NCI-H69 (cell line): Measurements from ENCODE around the gene PRDM10.

Experiments
- DNase-seq: peaks from one replicate; lab custom pipeline; 2025; lab: John Stamatoyannopoulos, UW

Gene PRDM10

DNA sequence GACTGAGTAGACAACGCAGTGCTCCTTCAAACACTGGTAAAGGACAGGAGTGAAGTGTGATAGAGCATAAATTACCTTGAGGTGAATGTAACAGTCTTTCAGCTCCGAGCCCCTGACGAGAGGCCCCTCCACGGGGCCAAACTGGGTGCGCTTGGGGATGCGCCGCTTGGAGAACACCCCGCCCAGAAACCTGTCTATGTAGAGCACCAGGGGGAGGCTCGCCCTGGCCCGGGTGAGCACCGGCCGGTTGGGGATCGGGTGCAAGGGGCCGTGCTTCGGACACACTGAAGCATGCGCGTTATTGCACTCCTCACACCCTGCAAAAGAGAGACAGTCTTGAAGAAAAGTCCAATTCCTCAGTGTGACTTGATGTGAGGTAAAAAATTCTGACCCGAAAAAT, 57.9 kb downstream of the PRDM10 start:
- DNase-seq: no peak

DNA sequence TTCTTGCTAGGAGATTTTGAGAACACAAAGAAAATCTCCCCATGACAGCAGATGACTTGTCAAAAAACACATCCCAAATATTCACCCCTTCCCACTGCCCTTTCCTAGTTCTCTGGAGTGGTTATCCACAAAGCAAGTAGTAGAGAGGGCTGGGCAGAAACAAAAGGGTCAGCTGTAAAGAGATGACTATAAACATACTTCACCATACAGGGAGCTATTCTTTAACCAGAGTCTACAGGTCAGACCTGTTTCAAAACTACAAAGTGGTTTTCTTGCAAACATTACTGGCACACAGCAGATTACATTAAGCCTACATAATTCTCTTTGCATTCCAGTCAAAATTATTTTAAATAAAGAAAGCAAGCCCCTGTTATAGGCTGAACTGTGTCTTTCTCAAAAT, 59.6 kb downstream of the PRDM10 start:
- DNase-seq: no peak

DNA sequence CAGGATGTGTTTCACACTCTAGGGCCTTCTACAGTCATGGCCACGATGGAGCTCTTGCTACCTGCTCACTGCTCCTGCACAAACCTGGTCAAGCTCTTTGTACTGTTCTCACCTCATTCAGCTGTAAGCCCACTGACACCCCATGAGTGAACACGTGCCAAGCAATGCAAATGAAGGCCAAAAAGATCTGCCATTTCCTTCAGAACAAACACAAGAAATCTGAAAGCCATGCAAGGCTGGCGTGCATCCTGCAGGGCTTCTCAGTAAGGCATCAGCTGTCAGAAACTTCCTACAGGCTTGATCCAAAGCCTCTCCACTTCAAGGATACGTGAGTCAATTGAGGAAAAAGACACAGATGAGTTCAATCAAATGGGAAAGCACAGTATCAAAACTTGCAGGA, 63.1 kb downstream of the PRDM10 start:
- no peak for DNase-seq

DNA sequence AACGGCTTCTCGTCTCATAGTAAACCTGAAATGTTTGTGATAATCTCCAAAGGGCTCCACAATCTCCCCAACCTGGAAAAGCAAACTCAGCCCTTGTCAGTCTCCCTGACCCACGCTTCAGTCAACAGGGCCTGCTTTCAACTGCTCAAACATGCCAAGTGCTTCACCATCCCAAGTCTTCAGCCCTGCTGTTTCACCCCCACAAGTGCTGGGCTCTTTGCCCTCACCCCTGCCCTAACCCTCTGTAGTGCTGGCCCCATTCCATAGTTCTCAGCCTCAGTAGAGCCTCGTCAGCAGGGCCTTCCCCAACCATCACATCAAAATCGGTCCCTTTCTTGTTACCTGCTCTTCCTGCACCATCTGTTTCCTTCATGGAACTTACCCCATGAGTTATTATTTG, 63.9 kb downstream of the PRDM10 start:
- DNase-seq: peak; percentile 11

DNA sequence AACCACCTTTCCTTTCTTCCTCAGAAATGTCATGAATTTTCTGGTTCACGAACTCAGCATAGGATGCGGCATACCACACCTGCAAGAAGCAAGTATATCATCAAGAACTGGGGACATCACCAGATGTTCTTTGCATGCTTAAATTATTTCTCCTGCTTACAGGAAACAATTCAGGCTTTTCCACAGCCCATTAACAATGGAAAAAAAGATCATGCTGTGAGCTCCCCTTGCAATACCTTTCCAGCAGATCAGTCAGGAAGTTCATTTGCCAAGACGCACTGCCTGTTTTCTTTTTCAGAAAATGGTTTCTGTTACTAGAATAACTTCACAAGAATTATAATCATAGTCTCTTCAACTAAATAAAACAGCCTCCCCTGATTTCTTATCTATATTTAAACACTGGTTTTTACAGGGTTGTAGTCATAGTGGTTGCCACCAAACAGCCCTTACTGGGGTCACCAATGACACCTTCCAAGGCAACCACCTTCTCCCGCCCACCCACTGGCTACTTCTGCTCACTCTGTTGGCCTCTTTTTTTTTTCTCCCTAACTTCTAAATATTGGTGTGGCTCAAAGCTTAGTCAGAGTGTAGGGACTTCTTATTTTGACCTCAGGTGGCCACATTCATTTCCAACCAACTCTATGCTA, 64.9 kb downstream of the PRDM10 start:
- DNase-seq: peak; percentile 92

DNA sequence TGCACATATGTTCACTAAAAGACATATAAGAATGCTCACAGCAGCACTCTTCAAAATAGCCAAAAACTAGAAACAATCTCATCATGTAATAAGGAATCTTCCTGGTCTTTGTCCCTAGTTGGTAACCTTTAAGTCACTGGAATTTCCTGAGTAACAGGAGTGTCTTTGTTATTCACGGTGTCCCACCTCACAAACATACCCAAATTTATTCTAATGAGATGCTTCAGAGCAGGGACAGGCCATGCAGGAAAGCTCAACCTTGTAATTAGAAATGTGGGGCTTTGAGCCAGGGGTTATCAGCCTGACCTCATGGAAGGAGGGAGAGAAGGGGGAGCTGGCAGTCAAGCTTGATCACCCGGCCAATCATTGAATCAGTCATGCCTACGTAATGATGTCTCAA, 66.9 kb downstream of the PRDM10 start:
- no peak for DNase-seq

DNA sequence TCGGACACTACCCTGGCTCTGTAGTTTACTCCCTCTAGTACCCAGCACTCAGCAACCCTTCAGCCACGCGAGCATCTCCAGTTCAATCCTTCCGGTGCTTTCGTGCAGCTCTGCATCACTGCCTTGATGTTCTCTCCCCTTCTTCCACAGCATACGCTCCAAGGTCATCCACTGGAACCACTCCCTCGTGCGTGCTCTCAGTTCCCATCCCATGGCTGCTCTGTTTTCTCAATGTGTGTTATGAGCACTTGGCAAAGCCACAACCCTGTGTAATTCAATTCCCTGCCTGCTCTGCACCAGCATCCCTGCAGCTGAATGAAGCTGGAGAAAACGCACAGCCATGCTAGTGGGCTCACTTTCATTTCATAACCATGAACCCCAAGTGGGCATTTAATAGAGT, 68.7 kb downstream of the PRDM10 start:
- no peak for DNase-seq

DNA sequence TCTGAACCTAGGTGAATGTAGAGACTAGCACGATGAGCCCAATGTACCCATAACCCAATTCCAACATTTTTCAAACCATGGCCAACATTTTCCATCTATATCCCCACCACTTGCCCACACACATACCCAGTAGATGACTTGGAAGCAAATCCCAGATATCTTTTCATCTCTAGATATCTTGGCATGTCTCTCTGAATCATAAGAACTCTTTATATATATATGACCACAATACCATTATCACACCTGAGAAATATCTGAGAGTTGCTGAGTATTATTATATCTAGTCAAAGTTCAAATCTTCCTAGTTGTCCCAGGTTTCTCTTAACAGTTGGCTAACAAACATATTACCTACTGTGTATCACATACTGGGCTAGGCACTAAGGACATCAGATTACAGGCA, 69.4 kb downstream of the PRDM10 start:
- DNase-seq: no peak

DNA sequence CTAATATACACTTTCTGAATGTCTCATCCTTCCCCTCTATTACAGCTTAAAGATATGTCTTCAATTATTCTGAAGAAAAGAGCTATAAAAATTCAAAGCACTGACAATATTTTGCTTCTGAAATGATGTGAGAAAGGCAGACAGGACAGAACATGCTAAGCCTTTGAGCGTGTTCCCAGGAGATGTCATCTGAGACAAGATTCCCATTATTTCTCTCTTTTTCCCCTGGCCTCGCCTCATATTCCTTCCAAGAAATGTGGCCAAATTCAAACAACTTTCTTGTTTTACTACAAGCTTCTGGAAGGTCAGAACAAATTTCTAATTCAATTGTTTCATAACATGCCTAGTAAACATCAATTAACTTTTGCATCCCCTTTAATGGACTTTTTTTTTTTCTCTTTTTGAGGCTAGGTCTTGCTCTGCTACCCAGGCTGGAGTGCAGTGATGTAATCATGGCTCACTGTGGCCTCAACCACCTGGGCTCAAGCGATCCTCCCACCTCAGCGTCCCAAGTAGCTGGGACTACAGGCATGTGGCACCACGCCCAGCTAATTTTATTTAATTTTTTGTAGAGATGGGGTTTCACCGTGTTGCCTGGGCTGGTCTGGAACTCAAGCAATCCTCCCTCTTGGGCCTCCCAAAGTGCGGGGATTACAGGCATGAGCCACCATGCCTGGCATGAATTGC, 70.1 kb downstream of the PRDM10 start:
- peak; percentile 12 for DNase-seq

DNA sequence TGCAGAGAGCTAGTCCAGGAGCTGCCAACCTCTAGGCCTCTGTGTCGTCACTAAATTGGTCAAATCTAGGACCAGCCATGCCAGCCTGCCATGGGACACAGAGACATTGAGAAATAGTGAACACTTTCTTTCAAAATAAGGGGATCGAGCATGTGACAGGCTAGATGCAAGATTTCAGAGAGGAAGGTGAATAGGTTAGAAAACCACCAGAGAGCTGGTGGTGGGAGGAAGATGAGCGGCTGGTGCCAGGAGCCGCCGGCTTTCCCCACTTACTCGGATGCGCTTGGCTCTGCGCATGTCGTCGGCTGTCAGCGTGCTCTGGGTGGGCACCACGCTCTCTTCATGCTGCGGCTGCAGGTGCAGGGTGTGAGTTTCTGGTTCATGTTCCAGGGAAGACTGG, 71.9 kb downstream of the PRDM10 start:
- DNase-seq: no peak

DNA sequence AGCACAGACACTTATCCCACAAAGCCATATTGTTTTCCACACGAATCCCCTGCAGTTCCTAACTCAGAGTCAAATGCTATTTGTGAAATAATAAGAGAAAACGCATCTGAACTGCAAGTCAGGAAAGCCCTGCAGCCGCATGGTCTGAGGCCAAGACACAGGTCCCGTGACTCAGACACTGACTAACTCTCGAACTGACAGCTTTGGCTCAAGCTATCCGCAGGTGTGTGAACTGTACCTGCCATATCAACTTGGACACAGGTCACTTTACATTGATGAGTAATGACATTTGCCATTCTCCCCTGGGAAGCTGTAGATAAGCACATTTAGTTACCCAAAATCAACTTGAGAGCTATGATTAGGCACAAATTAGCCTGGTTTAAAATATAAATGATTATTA, 72.3 kb downstream of the PRDM10 start:
- DNase-seq: no peak

DNA sequence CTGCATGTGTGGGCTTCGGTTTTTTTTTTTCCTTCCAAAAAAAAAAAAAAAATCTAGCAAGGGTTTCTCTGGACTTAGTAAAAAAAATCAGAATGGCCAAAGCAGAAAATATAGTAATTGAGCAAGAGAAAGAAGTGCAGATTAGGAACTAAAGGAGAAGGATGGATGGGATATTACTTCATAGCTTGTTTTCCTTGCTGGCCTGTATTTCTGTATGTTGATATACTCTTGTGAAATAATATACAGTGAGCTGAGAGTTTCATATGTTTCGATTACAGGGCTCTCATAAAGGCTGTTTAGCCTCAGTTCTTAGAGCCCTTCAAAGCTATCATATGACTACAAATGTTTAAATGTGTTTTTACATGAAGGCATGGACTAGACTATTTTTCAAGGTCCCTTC, 72.9 kb downstream of the PRDM10 start:
- no peak for DNase-seq

DNA sequence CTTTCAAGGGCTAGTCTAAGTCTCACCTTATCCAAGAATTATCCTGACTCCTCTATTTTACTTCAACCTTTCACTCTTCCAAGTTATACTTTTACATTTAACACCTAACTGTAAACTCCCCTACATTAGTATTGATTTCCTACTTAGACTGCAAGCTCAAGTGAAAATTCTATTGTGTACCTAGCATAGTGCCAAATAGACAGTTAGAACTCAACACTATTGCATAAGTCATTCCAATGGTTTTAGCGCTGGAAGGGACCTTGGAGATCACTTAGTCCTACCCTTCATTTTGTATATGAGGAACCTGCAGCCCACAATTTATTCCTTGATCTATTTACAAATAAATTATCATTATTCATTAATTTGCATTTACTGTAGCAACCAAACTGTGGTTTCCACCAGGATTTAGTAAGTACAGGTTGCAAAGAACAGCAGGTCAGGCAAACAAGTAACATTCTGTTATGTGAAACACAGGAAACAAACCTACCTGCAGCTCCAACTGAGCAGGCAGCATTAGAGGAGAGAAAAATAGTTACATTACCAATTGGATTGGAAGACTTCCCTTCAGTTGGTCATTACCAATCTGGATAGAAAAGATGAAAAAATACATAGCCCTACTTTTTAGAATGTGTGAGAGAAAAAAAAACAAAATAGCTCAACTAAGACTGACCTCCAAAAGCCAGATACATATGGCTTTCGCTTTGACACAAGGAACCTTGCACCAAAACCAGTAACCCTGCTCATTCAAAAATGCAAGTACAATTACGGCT, 73.5 kb downstream of the PRDM10 start:
- no peak for DNase-seq

DNA sequence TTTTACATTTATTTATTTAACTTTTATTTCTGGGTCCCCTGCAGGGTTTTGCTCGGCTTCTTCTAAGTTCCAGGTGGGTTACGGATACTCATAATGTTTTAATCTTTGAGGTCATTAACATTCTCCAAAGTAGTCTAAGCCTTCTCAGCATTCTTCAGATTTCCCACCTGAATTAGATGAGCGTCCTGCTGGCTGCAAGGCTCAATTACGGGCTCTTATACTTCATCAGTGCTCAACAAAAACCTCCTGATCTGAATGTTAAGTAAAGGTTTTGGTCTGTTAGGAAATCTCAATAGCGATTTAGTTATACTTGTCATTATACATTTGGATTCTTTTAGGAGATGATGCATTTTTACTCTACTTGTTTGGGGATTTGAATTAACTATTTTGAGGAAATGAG, 80.0 kb downstream of the PRDM10 start:
- DNase-seq: no peak

DNA sequence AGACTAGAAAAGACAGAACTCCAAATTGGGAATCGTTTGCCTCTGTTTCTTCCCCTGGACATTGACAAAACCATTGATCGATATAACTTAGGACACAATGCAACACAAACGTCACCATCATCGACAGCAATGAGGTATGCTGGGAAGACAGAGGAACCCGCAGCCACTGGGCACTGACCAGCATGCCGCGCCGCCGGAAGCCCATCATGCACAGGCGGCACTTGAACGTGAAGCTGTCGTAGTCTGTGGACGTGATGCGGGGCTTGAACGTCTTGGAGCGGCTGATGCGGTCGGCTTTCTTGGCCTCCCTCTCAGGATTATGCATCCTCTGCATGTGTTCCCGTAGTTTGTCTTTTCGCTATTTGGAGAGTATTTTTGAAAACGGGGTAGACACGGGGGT, 84.3 kb downstream of the PRDM10 start:
- DNase-seq: no peak

DNA sequence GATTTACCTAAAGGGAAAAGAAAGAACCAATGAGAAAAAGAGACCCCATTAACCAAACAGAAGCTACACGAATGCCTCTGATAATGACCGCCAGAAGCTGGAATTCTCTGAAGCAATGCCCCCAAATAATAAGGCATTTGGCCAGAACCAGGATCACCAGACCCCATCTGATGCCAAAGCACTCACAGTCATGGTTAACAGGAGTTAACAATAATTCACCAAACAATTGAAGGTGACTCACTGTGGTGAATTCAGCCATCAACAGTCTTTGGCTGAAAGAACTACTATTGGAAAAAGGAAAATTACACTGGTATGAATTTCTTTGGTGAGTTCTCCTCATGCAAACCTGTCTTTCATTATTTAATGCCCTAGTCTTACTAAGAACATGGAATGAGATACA, 85.4 kb downstream of the PRDM10 start:
- DNase-seq: no peak

DNA sequence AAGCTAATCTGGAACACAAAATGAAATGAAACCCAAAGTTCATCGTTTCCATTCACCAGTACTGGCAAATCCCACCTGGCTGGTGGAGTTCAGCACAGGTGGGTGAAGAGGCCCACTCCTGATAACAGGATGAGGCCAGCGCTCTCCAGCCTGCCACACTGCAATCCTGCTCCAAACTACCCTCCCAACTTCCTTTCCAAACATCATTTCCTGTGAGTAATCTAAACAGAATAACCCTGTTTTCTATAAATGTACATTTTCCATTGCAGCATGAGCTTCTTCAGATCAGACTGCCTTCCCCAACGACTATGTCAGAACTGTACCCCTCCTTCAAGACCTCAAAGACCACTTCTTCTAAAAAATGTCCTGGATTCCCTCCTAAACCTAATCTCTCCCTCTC, 91.3 kb downstream of the PRDM10 start:
- no peak for DNase-seq

DNA sequence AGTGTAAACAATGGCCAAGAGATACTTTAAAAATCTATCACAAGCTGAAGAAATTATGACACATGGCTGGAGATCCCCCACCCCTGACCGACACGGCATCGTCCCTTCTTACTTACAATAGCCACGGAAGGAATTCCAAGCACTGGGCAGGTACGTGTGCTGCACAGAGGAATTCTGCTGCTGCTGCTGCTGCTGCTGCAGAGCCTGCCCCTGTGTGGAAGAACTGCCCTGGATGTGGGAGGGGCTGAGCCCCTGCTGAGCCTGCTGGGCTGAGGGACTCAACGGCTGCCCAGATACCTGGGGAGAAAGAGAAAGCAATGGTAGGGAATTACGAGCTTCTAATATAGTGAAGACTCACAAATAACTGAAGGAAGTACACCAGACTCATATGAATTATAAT, 92.3 kb downstream of the PRDM10 start:
- no peak for DNase-seq

DNA sequence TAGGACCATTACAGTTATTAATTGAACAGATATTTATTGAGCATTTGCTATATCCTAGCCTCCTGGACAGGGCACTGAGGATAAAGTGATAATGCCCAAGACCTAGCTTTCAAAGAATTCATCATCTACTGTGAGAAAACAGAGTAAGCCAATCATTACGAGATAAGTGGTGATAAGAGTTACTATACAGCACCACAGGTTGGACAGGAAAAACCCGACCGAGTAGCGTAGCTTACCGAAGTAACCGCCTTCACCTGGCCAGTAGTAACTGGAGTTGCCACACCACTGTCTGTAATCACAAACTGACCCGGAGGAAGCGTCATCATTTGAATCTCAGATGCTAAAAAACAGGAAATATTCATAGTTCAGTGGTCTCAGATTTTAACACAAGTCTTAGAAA, 97.2 kb downstream of the PRDM10 start:
- DNase-seq: no peak

DNA sequence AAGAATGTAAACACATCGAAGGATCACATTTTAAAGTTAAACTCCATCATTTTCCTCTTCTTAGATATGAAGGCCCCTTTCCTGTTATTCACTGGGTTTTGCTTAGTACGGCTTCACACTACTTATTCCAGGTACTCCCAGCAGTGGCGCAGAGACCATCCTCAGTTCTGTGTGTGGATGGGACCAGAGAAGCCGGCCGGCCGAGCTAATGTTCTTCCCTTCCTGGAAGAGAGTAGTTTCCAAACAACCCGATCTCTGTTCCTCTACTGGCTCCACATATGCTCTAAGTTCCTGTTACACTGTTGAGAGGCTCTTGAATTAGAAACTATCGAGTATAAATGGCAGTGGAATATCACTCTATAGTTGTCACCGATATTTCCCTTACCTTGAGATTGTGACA, 106.6 kb downstream of the PRDM10 start:
- DNase-seq: peak; percentile 20

DNA sequence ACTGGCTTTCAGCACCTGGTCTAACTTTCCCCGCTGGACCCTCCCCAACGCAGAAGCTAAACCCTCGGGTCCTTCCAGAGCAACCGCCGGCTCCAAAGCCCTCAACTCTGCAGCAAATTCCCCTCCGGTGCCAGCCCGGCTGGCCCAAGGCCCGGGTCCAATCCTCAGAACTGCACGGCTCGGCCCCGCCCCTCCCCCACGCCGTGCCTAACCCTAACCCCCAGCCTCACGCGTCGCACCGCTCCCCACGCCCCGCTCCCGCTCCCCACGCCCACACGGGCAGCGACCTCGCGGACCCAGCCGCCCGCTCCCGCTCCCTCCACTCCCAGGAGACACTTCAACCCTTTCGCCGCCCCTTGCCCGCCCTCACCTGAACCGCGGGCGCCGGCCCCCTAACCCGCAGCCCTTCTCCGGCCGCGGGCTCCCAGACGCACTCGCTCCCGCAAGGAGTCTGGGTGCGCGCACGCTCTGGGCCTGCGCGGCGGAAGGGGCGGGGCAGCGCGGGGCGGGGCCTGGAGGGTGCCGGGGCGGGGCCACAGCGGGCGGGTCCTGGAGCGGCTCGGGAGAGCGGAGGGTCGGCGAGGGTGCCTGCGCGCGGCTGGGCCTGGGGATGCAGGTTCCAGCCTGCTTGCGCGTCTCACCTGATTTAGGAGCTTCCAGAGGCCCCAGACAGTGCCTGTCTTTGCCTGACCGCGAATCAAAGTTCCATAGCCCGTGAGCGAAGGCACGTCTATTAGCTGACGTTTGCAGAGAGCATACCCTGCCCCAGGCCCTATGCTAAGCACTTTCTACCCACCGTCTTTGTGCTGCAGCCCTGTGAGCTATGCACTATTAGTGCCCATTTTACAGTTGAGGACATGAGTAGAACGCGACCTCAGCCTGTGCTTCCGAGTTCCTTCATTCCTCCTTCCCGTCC, 107.3 kb downstream of the PRDM10 start, which contains the start of gene NFRKB:
NFRKB (minus strand) TSS at position 453 of the 916 bp plus-strand sequence. CDS start 2,729 bp downstream, outside the sequence.
- peak; percentile 93 for DNase-seq
